Stimulated activated CD4-positive, alpha-beta T cell treated with anti-CD3 and anti-CD28 coated beads, Interleukin-4, amount 100 ng/mL, for 1 hour (primary cell): Measurements from ENCODE around the gene ADCY3.
"Not testable (repeated sequence)": the region's sequence is repeated elsewhere in the genome, so short reads cannot be mapped to it uniquely, and the experiment has no call there.

ENCODE experiments used
- DNase-seq: peaks from one replicate; pipeline ENCODE4 v3.0.0-alpha.2; 2020

Gene ADCY3

DNA sequence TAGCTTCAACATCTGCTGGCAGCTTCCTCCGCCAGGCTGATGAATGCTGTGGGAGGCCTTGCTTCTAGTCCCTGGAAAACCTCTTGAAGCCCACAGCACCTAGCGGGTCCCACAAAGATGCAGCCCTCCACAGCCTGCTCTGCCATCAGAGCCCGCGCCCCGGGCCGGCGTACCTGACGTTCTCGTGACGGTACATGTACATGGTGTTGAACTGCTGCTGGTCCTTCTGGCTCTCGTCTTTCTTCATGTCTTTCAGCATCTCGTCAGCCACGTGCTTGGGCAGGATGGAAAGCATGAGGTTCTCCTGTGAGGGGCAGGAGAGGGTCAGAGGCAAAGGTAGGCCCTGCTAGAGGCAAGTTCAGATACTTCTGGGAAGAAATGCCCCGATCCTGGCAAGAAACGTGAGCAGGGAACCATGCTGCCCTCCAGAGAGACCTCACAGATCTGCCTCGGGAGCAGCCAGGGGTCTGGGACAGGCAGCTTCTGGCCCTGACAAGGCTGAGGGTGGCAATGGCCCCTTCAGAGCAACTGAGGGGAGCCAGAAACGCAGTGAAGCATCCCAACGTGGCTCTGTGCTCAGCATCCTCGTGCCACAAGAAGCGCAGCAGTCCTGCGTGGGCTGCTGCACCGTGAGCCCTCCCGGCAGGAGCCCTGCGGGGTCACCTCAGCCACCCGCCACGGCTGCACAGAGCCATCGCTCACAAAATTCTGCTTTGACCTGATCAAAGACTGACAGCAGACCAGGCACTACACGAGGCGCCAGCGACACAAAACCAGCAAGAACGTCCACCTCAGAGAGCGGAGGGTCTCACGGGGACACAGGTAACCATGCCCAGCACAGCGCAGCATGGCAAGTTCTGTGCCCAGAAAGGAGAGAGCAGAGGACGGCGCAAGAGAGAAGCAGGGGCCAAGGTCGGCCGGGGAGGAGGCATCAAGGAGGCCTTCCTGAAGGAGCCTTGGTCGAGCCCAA is 77.7 kb downstream of the ADCY3 start:
- no peak for DNase-seq

- DNase-seq = no peak
Observed at GRCh38 chr2:24840962-24841945, 78.8 kb downstream of the ADCY3 start.

GRCh38 chr2:24840164-24840869 is 79.7 kb downstream of the ADCY3 start:
- no peak for DNase-seq

- DNase-seq = no peak
Observed at GRCh38 chr2:24839729-24840128, 80.3 kb downstream of the ADCY3 start.

DNA sequence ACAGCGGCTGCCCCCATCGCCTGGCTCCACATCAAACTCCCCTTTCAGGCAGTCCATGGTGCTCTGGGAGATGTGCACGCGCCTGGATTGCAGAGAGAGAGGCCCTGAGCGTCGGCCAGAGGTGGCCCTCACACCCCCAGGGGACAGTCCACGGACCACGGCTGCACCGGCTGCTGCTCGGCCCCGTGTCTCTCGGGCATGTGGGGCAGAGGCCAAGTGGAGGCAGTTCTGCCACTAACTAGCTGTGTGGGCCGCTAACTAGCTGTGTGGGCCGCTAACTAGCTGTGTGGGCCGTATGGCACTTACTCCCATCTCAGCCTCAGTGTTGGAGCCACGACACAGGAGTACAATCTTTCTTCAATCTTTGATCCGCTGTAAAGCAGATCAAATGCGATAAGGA is 81.5 kb downstream of the ADCY3 start:
- DNase-seq = no peak

DNA sequence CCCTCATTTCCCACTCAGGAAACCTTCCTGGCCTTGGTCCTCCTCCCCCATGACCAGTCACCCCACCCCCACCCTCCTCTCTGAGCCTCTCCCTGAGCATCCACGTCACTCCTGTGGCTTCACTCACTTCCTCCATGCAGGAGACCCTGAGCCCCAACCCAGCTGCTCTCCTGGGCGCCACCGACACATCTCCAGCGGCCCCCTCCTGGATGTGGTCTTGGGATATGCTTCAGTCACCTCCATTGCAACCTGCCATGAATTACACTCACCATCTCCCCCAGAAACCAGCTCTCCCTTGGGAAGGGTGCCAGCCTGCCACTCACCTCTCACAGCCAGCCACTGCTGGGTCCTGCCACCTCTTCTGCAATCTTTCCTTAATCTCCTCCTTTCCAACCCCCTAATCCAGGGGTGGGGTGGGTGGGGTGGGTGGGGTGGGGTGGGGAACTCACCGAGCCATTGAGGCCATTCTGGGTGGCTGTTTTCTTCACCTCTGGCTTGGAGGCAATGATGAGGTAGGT is 82.0 kb downstream of the ADCY3 start:
- no peak for DNase-seq

DNA sequence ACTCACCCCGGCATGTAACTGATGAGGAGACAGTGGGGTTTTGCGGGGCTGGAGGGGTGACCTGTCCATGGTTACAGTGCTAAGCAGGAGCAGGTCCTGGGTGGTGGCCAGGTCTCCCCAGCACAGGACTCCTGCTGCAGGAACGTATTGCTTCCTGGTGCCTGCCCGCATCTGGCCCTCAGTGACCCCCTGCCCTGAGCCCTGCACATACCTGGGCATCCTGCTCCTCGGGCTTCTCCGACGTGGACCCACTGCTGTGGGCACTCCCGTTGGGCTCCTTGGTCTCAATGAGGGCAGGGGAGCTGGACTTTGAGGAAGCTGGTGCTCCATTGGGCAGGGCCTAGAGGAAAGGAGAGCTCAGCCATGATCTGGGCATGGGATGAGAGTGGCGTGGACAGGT is 83.3 kb downstream of the ADCY3 start:
- DNase-seq = no peak

DNA sequence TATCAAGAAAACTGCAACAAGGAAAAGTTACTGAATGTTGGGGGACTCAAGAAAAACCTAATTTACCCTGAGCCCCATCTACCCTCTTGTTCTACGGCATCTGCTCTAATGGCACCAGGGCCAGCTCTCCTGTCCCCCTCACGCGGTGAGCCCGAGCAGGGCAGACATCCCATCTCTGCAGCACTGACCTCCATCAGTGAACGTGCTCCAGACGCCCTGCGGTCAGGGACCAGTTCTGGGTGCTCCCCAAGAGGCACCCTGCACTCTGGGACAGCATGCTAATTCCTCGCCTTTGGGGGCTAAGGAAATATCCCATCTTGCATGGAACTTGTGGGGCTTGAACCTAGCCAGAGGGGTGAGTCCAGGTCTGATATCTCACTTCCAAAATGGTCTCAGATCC is 83.8 kb downstream of the ADCY3 start:
- no peak for DNase-seq

GRCh38 chr2:24835411-24835810 is 84.6 kb downstream of the ADCY3 start:
- not testable (repeated sequence) for DNase-seq

- DNase-seq = no peak
Observed at GRCh38 chr2:24834733-24835395, 85.2 kb downstream of the ADCY3 start.

DNA sequence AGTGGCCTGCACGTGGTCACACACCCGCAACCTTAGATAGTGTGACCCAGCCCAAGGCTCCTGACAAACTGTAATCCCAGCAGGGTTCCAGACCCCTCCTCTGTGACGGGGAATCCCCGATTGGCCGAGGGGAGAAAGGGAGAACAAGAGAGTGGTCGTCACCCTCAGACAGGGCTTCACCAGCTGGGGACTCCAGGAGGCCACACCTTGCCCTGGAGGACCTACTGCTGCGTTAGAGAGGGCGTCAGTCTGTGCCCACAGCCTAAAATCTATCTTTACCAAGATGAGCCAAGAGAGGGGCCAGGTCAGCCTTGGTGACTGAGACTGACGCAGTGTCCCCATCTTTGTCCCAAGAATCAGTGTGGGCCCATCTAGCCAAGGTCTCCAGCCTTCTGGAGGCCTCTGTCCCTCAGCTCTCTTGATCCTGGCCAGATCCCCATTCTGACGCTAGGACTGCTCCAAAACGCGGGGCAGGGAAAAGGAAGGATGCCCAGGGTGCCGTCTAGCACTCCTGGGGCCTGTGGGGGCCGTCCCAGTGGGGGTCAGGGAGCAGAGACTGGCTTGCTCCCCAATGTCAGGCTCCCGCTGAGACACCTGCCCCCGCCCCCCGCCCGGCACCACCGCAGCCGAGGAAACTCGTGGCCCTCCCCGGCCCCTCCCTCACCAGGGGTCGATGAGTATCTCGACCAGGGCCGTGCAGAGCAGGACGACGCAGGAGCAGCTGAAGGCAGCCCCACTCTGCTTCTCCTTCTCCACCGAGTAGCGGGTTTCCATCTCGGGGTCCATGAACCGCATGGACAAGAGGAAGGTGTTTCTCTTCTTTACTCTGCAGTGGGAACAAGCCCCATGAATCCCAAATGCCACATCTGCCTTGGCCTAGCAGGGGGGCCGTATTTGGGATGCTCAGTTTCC is 86.0 kb downstream of the ADCY3 start:
- DNase-seq = no peak

DNA sequence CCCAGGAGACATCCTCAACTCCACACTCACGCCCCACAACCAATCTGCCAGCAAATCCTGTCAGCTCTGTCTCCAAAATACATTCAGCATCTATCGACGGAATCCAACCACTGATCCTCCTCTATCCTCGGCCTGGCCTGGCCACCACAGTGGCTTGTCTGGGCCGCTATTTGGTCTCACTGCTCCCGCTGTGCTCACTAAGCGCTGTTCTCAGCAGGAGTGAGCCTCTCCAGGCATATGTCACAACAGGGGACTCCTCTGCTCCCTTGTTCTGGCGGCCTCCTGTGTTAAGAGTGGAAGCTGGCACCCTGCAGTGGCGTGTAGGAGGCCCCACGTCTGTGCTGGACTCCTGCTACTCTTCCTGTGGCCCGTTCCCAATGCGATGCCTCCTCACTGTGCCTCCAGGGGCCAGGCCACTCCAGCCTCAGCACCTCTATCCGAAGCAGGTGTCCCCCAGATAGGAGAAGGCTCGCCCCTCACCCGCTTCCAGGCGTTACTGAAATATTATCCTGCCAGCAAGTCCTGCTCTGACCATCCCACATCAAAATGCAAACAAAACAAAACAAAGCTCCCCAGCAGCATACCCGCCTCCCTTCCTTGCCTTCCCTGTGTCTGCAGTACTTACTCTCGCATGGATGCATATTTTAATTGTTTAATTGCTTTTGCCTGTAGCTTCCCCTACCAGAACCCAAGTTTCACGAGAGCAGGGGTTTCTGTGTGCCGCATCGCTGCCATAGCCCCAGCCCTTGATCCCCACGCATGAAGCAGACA is 86.9 kb downstream of the ADCY3 start:
- DNase-seq = no peak

GRCh38 chr2:24832521-24832920 is 87.5 kb downstream of the ADCY3 start:
- DNase-seq = no peak

GRCh38 chr2:24832073-24832461 is 88.0 kb downstream of the ADCY3 start:
- no peak for DNase-seq

DNA sequence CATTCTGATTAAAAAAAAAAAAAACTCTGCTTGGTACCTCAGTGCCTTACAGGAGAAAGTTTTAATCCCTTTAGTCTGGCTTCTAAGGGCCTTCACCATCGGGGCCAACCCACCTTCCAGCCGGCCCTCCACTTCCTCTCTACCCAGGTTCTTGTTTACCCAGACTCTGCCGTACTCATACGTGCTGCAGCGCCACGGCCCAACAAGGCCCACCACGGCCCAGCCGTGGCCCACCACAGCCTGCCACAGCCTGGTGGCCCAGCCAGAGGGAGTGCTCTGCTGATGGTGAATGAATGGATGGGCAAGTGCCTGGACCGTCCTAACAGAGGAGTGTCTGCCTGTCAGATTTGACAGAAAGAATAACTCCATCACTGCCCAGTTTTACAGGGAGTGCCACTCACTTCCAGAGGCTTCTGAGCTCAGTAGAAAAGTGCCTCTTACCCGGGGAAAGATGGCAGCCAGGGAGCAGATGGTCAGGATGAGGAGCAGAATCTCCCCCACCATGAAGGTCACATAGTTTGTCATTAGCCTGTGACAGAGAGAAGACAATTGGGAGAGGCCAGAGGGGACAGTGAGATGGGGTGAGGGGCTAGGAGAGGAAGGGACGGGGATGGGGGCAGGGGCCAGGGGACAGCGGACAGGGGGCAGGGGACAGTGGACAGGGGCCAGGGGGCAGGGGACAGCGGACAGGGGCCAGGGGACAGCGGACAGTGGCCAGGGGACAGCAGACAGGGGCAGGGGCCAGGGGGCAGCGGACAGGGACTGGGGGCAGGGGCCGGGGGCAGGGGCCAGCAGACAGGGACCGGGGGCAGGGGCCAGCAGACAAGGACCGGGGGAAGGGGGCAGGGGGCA is 88.6 kb downstream of the ADCY3 start:
- no peak for DNase-seq

DNA sequence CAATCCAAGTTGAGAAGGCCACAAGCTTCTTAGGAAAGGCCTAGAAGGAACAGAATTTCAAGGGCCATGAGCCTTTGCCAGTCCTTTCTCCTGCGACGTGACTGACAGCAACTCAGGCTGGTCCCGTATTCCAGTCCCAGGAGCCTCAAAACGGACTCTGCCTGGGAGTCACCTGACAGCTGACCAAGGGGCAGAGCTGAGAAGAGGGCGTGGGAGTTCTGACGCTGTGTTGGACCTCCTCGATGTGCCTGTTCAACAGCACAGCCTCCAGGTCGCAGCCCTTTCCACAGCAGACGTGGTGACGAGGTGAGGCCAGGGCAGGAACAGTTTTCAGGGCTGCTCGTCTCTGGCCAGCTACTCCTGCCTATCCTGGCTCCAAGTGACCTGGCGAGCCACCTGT is 89.3 kb downstream of the ADCY3 start:
- no peak for DNase-seq

- DNase-seq = no peak
Observed at GRCh38 chr2:24830351-24830750, 89.7 kb downstream of the ADCY3 start.

DNA sequence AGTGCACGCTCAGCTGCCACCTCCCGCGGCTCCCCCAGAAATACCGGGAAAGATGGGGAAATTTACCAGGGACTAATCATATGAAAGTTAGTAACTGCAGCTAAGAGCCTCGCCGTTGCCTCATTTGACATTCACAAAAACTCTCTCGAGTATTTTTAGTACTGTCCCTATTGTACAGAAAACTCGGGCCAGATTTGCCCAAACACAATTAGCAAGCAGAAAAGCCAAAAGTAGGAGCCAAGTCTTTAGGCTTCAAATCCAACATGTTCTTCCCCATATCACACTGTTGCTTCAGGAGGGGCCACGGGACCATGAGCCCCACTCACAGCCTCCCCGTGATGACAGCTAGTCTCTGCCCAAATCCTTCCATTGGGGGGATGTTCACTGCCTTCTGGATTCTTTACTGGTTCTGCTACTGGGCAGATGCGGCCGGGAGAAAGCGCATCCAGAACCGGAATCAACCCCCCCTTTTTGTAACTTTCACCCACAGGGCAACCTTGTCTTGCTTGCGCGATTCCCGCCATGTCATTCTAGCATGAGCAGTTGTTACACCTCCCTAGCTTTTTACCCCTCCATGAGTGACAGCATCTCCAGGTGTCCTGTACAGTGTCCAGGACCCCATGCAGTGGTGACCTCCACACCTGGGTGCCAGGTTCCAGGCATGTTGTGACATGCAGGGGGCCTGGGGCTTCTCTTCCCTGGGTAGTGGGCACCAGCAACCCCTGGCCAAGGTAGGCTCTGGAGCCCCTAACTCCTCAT is 91.6 kb downstream of the ADCY3 start:
- no peak for DNase-seq
